ACHN (cell line): ENCODE data around the gene ALDH3B1.
A peak's percentile ranks its signal among the peaks of the same experiment; 100 is the strongest.

Source experiments
- DNase-seq: peaks from one replicate; pipeline ENCODE4 v3.0.0-alpha.2; 2015
- in situ Hi-C: cut with HindIII; loops from 2 replicates; pipeline ENCODE4 v1.10.0; 2017; ENCODE audit warnings: low sequenced_read_pairs, low pct_ligation_motif_present, low pct_unique_long_range_greater_than_20kb

The ALDH3B1 gene

GRCh38 chr11:68039526-68040086, 29.5 kb downstream of the ALDH3B1 start:
- in situ Hi-C loops: no loop called here
- no peak for DNase-seq

DNA sequence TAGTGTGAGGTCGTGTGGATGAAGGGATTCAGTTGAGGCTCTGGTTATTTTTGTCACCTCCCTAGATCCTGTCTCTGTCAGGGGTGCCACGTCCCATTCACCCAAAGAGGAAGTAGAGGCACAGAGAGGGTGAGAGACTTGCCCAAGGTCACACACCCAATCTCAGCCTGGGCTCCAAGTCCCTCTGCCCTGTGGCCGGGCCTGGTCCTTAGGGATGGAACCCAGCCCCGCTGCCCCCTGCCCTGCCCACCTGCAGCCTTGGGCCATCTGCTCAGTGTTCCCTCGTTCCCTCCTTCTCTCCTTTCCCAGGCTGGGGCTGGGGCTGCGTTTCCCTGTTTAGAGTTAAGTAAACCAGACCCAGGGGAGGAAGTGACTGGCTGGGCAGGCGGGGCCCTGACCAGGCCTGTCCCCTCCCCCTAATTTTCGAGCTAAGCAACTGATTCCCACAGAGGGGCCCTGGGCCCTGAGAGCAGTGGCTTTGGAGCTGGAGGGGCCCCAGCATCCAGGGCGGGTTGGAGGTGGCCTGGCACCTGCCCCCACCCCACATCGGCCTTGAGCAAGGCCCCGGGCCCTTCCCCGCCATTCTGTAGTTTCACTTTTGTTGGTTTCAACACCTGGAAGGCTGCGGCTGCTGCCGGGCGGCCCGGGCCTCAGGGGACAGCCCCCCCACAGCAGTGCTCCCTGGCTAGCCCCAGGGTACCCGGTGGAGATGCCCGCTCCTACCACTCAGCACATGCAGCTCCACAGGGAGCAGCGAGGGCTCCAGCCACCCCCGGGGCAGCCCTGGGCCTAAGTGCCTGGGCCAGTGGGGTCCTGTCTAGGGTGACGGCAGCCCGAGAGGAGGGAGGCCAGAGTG, 30.2 kb downstream of the ALDH3B1 start:
- peak; percentile 56 for DNase-seq
- in situ Hi-C loops: no loop called here

DNA sequence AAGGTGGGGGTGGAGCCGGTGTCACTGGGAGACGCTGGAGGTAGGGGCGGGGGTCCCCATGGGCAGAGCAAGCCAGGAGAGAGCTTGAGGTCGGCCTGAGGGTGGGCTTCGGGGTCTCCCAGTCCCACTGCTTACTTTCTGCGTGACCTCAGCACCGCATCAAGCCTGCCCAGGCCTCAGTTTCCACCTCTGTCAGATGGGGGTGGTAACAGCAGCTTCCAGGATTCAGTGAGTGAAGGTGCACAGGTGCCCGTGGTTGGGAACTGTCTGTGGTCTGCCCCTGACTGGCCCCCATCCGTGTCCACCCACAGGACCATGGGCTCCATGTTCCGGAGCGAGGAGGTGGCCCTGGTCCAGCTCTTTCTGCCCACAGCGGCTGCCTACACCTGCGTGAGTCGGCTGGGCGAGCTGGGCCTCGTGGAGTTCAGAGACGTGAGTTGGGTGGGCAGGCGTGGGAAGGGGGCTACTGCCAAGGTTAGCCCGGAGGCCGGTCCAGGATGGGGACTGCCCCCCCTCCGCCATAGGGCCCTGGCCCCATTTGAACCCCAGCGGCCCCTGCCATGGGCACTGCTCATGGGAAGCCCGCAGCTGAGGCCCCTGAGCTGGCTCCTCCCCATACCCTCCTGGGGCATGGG, 30.9 kb downstream of the ALDH3B1 start:
- in situ Hi-C loops: no loop called here
- no peak for DNase-seq

DNA sequence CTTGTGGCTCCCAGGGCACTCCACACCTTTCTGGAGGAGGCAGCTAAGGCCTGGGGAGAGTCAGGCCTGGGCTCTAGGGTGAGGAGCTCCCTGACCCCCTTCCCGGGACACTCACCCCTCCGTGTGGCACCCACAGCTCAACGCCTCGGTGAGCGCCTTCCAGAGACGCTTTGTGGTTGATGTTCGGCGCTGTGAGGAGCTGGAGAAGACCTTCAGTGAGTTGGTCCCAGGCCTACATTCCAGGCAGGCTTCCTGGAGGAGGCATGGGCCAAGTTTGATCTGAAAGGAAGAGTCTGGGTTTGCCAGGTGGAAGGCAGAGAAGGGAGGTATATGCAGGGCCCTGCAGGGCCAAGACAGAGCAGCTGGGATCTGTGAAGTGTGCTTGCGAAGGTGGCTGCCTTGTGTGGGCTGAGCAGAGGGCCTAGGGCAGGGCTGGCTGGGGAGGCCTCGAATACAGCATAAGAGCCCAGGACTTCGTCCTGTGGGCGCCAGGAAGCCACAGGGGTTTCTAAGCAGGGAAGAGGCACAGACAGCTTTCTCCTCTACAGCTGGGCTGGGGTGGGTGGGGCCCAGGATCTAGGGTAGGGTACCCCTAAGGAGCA, 31.6 kb downstream of the ALDH3B1 start:
- in situ Hi-C loops: no loop called here
- no peak for DNase-seq

- no peak for DNase-seq
- in situ Hi-C loops: no loop called here
Measured at GRCh38 chr11:68042219-68043028, 32.3 kb downstream of the ALDH3B1 start.

DNA sequence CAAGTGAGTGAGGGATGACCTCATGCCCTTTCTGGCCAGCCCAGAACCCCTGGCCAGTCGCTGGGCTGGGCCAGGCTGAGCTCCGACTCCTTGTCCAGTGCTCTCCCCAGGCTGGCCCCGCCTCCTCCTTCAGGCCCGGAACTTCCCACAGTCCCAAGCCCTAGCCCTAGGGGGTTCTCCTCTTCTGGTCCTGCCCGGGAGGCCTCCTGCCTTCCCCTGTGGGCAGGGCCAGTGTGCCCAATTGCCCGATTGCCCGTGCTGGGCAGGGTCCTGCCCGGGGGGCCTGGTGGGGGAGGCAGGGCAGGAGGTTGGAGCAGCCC, 32.9 kb downstream of the ALDH3B1 start:
- DNase-seq: no peak
- in situ Hi-C loops: no loop called here

GRCh38 chr11:68043349-68044144, 33.4 kb downstream of the ALDH3B1 start:
- in situ Hi-C loops: no loop called here
- no peak for DNase-seq

GRCh38 chr11:68044145-68044813, 34.2 kb downstream of the ALDH3B1 start:
- in situ Hi-C loops: no loop called here
- DNase-seq: no peak

DNA sequence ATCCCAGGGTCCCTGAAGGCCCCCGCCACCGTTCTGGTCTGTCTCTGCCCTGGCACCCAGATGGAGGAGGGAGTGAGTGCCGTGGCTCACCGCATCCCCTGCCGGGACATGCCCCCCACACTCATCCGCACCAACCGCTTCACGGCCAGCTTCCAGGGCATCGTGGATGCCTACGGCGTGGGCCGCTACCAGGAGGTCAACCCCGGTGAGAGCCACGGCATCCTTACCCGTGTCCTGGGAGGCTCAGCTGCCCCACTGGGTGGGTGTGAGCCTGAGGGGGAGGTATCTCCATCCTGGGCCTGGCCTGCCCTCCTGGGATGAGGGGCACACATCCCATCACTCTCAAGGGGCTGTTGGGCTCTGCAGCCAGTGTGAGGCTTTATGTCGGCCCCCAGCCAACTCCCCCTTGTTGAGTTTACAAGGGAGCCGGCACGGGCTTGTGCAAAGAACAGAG, 34.8 kb downstream of the ALDH3B1 start:
- in situ Hi-C loops: no loop called here
- no peak for DNase-seq

- in situ Hi-C loops: no loop called here
- no peak for DNase-seq
Measured at GRCh38 chr11:68047437-68048290, 37.5 kb downstream of the ALDH3B1 start.

DNA sequence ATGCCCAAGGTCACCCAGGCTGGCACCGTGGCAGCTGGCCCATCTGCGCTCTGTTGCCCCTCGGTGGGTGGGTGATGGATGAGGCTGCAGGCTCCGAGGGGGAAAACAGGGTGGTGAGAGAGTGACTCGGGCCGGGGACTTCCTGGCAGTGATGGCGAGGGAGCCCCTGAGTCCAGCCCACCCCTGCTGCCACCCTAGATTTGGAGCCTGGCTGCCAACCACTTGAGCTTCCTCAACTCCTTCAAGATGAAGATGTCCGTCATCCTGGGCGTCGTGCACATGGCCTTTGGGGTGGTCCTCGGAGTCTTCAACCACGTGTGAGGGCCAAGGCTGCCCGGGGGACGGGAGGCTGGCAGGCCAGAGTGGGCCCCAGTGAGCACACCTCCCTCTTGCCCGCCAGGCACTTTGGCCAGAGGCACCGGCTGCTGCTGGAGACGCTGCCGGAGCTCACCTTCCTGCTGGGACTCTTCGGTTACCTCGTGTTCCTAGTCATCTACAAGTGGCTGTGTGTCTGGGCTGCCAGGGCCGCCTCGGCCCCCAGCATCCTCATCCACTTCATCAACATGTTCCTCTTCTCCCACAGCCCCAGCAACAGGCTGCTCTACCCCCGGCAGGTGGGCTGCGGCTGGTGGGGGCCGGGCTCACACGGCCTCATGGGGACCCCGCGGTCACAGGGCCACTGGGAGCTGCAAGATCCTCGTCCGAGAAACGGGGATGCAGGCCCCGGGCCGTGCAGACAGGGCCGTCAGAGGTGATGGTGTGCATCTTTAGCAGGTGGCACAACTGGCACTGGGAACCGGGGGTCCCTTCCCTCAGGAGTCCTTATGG, 38.8 kb downstream of the ALDH3B1 start:
- no peak for DNase-seq
- in situ Hi-C loops: no loop called here

DNA sequence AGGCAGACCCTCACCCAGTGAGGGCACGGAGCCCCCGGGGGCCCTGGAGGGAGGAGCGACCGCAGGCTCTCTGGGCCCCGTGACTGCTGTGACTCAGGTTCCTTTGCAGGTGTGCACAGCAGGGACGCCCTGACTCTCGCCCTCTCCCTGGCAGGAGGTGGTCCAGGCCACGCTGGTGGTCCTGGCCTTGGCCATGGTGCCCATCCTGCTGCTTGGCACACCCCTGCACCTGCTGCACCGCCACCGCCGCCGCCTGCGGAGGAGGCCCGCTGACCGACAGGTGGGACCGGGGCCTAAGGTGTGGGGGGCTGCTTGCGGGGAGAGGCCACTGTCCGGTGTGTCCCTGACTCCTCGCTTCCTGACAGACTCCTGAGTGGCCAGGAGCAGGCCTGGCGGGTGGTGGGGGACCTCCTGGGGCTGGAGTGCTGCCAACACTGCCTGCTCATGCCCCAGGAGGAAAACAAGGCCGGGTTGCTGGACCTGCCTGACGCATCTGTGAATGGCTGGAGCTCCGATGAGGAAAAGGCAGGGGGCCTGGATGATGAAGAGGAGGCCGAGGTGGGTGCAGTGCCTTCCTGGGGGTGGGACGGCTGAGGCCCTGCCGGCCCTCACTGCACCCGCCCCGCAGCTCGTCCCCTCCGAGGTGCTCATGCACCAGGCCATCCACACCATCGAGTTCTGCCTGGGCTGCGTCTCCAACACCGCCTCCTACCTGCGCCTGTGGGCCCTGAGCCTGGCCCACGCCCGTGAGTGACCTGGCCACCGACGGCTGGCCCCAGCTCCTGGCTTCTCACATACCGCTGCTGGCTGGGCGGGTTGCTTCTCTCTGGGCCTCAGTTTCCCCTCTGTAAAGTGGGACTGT, 39.6 kb downstream of the ALDH3B1 start:
- in situ Hi-C loops: no loop called here
- DNase-seq: no peak

DNA sequence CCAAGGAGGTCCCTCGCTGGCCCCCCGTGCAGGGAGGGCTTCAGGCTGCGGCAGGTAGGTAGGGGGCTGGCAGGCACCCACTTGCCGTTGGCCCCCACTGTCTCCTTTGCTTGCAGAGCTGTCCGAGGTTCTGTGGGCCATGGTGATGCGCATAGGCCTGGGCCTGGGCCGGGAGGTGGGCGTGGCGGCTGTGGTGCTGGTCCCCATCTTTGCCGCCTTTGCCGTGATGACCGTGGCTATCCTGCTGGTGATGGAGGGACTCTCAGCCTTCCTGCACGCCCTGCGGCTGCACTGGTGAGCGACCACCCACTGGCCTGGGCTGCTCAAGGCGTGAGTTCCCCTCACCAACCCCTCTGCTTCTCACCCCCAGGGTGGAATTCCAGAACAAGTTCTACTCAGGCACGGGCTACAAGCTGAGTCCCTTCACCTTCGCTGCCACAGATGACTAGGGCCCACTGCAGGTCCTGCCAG, 40.3 kb downstream of the ALDH3B1 start:
- in situ Hi-C loops: no loop called here
- DNase-seq: no peak

DNA sequence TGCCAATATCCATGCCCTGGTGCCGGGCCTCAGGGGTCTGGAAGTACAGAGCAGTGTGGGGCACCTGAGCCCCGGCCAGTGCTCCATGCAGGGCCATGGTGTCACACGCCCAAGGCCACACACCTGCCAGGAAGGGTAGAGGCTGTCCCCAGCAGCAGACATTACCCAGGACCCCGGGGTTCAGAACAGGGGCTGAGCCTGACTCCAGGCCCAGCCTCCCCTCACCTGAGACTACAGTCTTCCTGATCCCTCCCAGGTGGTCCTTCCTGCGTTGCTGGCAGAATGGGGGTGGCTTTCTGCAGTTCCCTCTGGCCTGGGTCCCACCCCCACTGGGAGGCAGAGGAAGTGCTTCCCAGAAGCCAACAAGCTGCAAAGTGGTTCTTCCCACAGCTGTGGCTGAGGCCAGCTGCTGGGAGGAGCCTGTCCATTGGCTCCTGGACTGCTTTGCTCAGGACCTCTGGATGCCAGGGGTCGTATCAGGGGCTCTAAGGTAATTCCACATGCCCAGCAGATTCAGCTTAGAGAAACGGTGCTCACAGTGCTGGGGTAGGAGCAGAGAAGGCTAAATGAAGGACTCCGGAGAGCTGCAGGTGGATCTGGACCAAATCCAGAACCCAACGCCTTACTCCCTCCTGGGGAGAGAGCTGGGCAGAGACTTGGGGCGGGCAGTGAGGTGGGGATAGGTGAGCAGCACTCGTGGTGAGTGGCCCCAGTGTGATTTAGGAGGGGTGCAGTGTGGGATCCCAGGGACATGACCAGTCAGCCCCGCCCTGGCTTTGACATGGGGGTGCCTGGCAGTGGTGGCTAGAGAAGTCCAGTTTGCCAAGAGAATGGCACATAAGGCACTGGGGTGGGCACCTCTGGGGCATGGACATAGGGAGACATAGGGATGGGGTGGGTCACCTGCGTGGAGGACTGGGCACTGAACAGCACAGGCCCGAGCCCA, 41.3 kb downstream of the ALDH3B1 start:
- no peak for DNase-seq
- in situ Hi-C loops: no loop called here
